Sigmoid colon (tissue), 7 donors: ENCODE data around the gene CHSY3. TPM values are rescaled to one million over a fixed set of nuclear protein-coding genes. Genes with fewer than 3 reads are reported as not detected.

Experiments used
- DNase-seq: peaks from one replicate; pipeline ENCODE4 v3.0.0-alpha.2; 2019
- H3K27ac ChIP-seq, 4 donors: fragments of 200-600 bp; sonication (generic); one replicate each; pipeline ENCODE4 v1.5.1; 2016 to 2019; ENCODE audit warnings: mild to moderate bottlenecking in 1 of 4
- H3K27me3 ChIP-seq, 3 donors: fragments of 200-600 bp; sonication (generic); one replicate each; pipeline ENCODE4 v1.5.1; 2019; ENCODE audit warnings: mild to moderate bottlenecking in 1 of 3
- H3K36me3 ChIP-seq, 4 donors: fragments of 200-600 bp; sonication (generic); one replicate each; pipeline ENCODE4 v1.5.1; 2016 to 2019
- H3K4me1 ChIP-seq, 4 donors: fragments of 200-600 bp; sonication (generic); one replicate each; pipeline ENCODE4 v1.5.1; 2017 to 2019
- H3K4me3 ChIP-seq, 4 donors: fragments of 200-600 bp; sonication (generic); one replicate each; pipeline ENCODE4 v1.5.1; 2017 to 2019; ENCODE audit warnings: mild to moderate bottlenecking in 2 of 4, moderate library complexity in 1 of 4
- H3K9me3 ChIP-seq, 4 donors: fragments of 200-600 bp in 3 of 4; sonication (generic) in 3 of 4; one replicate each; pipeline versions ENCODE4 v1.5.1 to v1.6.1; 2013 to 2019
- CTCF ChIP-seq, 4 experiments: fragments of 450-650 bp in 3 of 4; fragments of 200-600 bp in 1 of 4; IDR thresholded peaks; one replicate each; pipeline ENCODE4 v1.5.1; 2016 to 2019; ENCODE audit warnings: antibody characterized with exemption in 4 of 4, mild to moderate bottlenecking in 3 of 4, moderate library complexity in 2 of 4
- EP300 ChIP-seq, 4 donors: sonication (generic); formaldehyde crosslinking; IDR thresholded peaks; one replicate each; pipeline ENCODE4 v1.6.1; 2017; ENCODE audit warnings: antibody characterized with exemption in 4 of 4
- POLR2A ChIP-seq, 2 donors: fragments of 450-650 bp; IDR thresholded peaks; one replicate each; pipeline ENCODE4 v1.6.1; 2016; ENCODE audit warnings: antibody characterized with exemption in 2 of 2, mild to moderate bottlenecking in 2 of 2, moderate library complexity in 2 of 2
- POLR2AphosphoS5 ChIP-seq, 4 donors: sonication (generic); formaldehyde crosslinking; IDR thresholded peaks; one replicate each; pipeline ENCODE4 v1.6.1; 2017; ENCODE audit warnings: antibody characterized with exemption in 4 of 4
- WGBS, 2 donors: extraction: QIAGEN DNeasy Blood & Tissue Kit; methylation state at CpG; one replicate each; pipeline ENCODE4 v1.1.7; 2013; 5-methylcytosine and 5-hydroxymethylcytosine counted together
- intact Hi-C: fragments of 100-400 bp; cut with DNase I; formaldehyde crosslinking; loops from one replicate; pipeline ENCODE4 v1.15.1; 2023
- polyA plus RNA-seq, 3 donors: library from polyadenylated mRNA; stranded (reverse); fragments of 200-250 nt; gene quantifications; one replicate each; pipeline ENCODE4 v1.2.3, GENCODE V29; 2013
- total RNA-seq, 4 donors: library from RNA; depleted of rRNA; stranded (reverse); fragments of >200 nt; gene quantifications; one replicate each; pipeline ENCODE4 v1.1.0, GENCODE V29; 2016
- donor health status: healthy with polysubstance abuse.
- donor health status: Bipolar disorder and iron deficiency.
- donor health status: healthy.

The CHSY3 gene
- total and polyA plus RNA-seq, 7 donors: under 0.01 to 3.3 (median 1.2) TPM; not detected in 1

GRCh38 chr5:130017173-130017572 lies 112.9 kb downstream of the CHSY3 start:
- Histone ChIP-seq H3K27ac (no peak overlapping the region), H3K4me1 (no peaks in the 10 kb centered on the region), H3K4me3 (no peak overlapping the region), H3K9me3 (peaks cover 0 to 2% (median 0%) of the 10 kb centered on the region in 4 donors), H3K27me3 (no peaks in the 10 kb centered on the region), H3K36me3 (no peaks in the 10 kb centered on the region)
- intact Hi-C loops: no loop called here
- 57 to 72% methylated on average over 4 of the region's 4 CpGs for WGBS, 2 donors
- no peak for DNase-seq
- TF ChIP-seq POLR2A (IDR thresholded peaks at IDR 0.05): no peak
- no peak for TF ChIP-seq CTCF (IDR thresholded peaks at IDR 0.05)
- TF ChIP-seq POLR2AphosphoS5 (IDR thresholded peaks at IDR 0.05): no peak
- TF ChIP-seq EP300 (IDR thresholded peaks at IDR 0.05): no peak

GRCh38 chr5:130018641-130019040 lies 114.4 kb downstream of the CHSY3 start:
- TF ChIP-seq POLR2A (IDR thresholded peaks at IDR 0.05): no peak
- no peak for TF ChIP-seq CTCF (IDR thresholded peaks at IDR 0.05)
- TF ChIP-seq EP300 (IDR thresholded peaks at IDR 0.05): no peak
- no peak for TF ChIP-seq POLR2AphosphoS5 (IDR thresholded peaks at IDR 0.05)
- no peaks in the 10 kb centered on the region for H3K36me3 ChIP-seq
- H3K27ac ChIP-seq: no peak overlapping the region
- no peaks in the 10 kb centered on the region for H3K27me3 ChIP-seq
- no peaks in the 10 kb centered on the region for H3K4me1 ChIP-seq
- DNase-seq: no peak
- 88 to 92% methylated on average over 8 of the region's 8 CpGs for WGBS, 2 donors
- intact Hi-C loops: no loop called here
- peaks cover 0 to 2% (median 0%) of the 10 kb centered on the region in 4 donors for H3K9me3 ChIP-seq
- H3K4me3 ChIP-seq: no peak overlapping the region

GRCh38 chr5:130021000-130021399 lies 116.7 kb downstream of the CHSY3 start:
- Histone ChIP-seq H3K27me3 (no peaks in the 10 kb centered on the region), H3K4me3 (no peak overlapping the region), H3K4me1 (no peaks in the 10 kb centered on the region), H3K27ac (no peak overlapping the region), H3K36me3 (no peaks in the 10 kb centered on the region), H3K9me3 (no peaks in the 10 kb centered on the region)
- DNase-seq: no peak
- no peak for TF ChIP-seq POLR2AphosphoS5 (IDR thresholded peaks at IDR 0.05)
- TF ChIP-seq POLR2A (IDR thresholded peaks at IDR 0.05): no peak
- TF ChIP-seq EP300 (IDR thresholded peaks at IDR 0.05): no peak
- no peak for TF ChIP-seq CTCF (IDR thresholded peaks at IDR 0.05)
- intact Hi-C loops: no loop called here

- H3K27me3 ChIP-seq: no peaks in the 10 kb centered on the region
- no peaks in the 10 kb centered on the region for H3K4me1 ChIP-seq
- no peak for DNase-seq
- no peak overlapping the region for H3K27ac ChIP-seq
- TF ChIP-seq CTCF (IDR thresholded peaks at IDR 0.05): no peak
- no peak for TF ChIP-seq EP300 (IDR thresholded peaks at IDR 0.05)
- TF ChIP-seq POLR2AphosphoS5 (IDR thresholded peaks at IDR 0.05): no peak
- TF ChIP-seq POLR2A (IDR thresholded peaks at IDR 0.05): no peak
- no peak overlapping the region for H3K4me3 ChIP-seq
- no peaks in the 10 kb centered on the region for H3K9me3 ChIP-seq
- intact Hi-C loops: no loop called here
- 91% methylated on average over 4 of the region's 4 CpGs for WGBS, 2 donors
- no peaks in the 10 kb centered on the region for H3K36me3 ChIP-seq
Observed at GRCh38 chr5:130021876-130022275, 117.6 kb downstream of the CHSY3 start.

- intact Hi-C loops: no loop called here
- H3K27me3 ChIP-seq: no peaks in the 10 kb centered on the region
- no peak for DNase-seq
- no peak overlapping the region for H3K4me3 ChIP-seq
- WGBS, 2 donors: 71 to 84% methylated on average over 3 of the region's 3 CpGs
- no peak overlapping the region for H3K27ac ChIP-seq
- no peaks in the 10 kb centered on the region for H3K36me3 ChIP-seq
- no peak for TF ChIP-seq POLR2A (IDR thresholded peaks at IDR 0.05)
- TF ChIP-seq CTCF (IDR thresholded peaks at IDR 0.05): no peak
- TF ChIP-seq EP300 (IDR thresholded peaks at IDR 0.05): no peak
- no peak for TF ChIP-seq POLR2AphosphoS5 (IDR thresholded peaks at IDR 0.05)
- H3K9me3 ChIP-seq: no peaks in the 10 kb centered on the region
- no peaks in the 10 kb centered on the region for H3K4me1 ChIP-seq
Observed at GRCh38 chr5:130023604-130024003, 119.3 kb downstream of the CHSY3 start.
